PFSK-1 (cell line): Measurements from ENCODE around the gene SNAP29.

ENCODE experiments used
- FOXP2 ChIP-seq: optimal IDR thresholded peaks from 2 replicates; pipeline ENCODE3; 2011; ENCODE audit warnings: borderline replicate concordance, control low read depth, inconsistent platforms; ENCODE audit not compliant: insufficient read depth; ENCODE audit errors: extremely low read length, extremely low read depth
- POLR2AphosphoS5 ChIP-seq: IDR thresholded peaks from 2 replicates; pipeline ENCODE4 v1.6.1; 2012; ENCODE audit warnings: low read depth, mild to moderate bottlenecking, control low read depth, low read length, moderate library complexity
- SIN3A ChIP-seq: IDR thresholded peaks from 2 replicates; pipeline ENCODE4 v1.6.1; 2012; ENCODE audit warnings: mild to moderate bottlenecking, low read length, moderate library complexity, borderline replicate concordance; ENCODE audit not compliant: insufficient read depth
- TAF1 ChIP-seq: IDR thresholded peaks from 2 replicates; pipeline ENCODE4 v1.6.1; 2012; ENCODE audit warnings: low read length, control low read depth, borderline replicate concordance; ENCODE audit not compliant: insufficient read depth
- TF ChIP-seq, protein P1 (sequence below), 2 experiments: IDR thresholded peaks; 2 replicates each; pipeline versions ENCODE4 v1.6.1 to v1.8.0; 2011 to 2012; ENCODE audit warnings: low read depth in 2 of 2, low read length in 2 of 2, control low read depth in 1 of 2, inconsistent platforms in 1 of 2, mild to moderate bottlenecking in 1 of 2, moderate library complexity in 1 of 2; ENCODE audit not compliant: insufficient read depth in 1 of 2

SNAP29 gene

DNA sequence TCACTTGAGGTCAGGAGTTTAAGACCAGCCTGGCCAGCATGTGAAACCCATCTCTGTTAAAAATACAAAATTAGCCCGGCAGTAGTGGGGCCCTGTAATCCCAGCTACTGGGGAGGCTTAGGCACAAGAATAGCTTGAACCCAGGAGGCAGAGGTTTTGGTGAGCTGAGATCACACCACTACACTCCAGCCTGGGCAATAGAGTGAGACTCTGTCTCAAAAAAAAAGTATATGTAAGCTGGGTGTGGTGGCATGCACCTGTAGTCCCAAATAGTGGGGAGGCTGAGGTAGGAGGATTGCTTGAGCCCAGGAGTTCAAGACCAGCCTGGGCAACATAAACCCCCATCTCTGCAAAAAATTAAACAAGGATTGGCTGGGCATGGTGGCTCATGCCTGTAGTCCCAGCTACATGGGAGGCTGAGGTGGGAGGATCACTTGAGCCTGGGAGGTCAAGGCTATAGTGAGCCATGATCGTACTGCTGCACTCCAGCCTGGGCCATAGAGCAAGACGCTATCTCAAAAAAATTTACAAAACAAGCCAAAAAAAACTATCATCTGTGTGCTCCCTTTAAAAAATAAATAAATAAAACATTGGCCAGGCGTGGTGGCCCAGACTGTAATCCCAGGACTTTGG lies 69.2 kb downstream of the SNAP29 start:
- no peak for TF ChIP-seq POLR2AphosphoS5
- TF ChIP-seq FOXP2: no peak
- TF ChIP-seq SIN3A: no peak

DNA sequence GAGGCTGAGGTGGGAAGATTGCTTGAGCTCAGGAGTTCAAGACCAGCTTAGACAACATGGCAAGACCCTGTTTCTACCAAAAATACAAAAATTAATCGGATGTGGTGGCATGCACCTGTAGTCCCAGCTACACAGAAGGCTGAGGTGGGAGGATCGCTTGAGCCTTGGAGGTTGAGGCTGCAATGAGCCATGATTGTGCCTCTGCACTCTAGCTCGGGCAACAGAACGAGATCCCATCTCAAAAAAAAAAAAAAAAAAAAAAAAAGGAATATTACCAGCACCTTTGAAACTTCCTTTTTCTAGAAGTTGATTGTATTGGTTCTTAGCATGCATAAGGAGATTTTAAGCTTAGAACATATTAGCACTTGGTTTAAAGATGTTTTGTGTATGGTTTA lies 69.8 kb downstream of the SNAP29 start:
- TF ChIP-seq POLR2AphosphoS5: no peak
- TF ChIP-seq FOXP2: no peak
- TF ChIP-seq, protein P1, sequence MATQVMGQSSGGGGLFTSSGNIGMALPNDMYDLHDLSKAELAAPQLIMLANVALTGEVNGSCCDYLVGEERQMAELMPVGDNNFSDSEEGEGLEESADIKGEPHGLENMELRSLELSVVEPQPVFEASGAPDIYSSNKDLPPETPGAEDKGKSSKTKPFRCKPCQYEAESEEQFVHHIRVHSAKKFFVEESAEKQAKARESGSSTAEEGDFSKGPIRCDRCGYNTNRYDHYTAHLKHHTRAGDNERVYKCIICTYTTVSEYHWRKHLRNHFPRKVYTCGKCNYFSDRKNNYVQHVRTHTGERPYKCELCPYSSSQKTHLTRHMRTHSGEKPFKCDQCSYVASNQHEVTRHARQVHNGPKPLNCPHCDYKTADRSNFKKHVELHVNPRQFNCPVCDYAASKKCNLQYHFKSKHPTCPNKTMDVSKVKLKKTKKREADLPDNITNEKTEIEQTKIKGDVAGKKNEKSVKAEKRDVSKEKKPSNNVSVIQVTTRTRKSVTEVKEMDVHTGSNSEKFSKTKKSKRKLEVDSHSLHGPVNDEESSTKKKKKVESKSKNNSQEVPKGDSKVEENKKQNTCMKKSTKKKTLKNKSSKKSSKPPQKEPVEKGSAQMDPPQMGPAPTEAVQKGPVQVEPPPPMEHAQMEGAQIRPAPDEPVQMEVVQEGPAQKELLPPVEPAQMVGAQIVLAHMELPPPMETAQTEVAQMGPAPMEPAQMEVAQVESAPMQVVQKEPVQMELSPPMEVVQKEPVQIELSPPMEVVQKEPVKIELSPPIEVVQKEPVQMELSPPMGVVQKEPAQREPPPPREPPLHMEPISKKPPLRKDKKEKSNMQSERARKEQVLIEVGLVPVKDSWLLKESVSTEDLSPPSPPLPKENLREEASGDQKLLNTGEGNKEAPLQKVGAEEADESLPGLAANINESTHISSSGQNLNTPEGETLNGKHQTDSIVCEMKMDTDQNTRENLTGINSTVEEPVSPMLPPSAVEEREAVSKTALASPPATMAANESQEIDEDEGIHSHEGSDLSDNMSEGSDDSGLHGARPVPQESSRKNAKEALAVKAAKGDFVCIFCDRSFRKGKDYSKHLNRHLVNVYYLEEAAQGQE (IDR thresholded peaks at IDR 0.05; ENCODE audit: insufficient read depth in 1 of 2, low read depth in 2 of 2, low read length in 2 of 2): no peak
- no peak for TF ChIP-seq SIN3A
- TF ChIP-seq TAF1: no peak

DNA sequence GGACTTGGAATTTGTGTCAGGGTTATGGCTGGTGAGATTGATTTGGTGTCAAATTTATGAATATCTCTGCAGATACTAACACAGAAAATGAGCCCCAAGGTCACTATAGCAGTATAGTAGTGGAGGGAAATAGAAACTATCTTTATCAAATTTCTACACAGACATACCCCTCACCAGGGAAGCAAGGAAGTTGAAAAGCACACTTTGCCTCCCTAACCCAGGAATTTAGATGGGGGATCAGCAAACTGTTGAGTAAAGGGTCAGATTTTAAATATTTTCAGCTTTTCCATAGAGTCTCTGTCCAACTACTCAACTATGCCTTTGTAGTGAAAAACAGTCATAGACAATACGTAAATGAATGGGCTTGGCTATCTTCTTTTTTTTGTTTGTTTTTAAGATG lies 71.2 kb downstream of the SNAP29 start:
- TF ChIP-seq SIN3A (no peak), FOXP2 (no peak), TAF1 (no peak), POLR2AphosphoS5 (no peak)
- TF ChIP-seq, protein P1 (IDR thresholded peaks at IDR 0.05; ENCODE audit: insufficient read depth in 1 of 2, low read depth in 2 of 2, low read length in 2 of 2): no peak

DNA sequence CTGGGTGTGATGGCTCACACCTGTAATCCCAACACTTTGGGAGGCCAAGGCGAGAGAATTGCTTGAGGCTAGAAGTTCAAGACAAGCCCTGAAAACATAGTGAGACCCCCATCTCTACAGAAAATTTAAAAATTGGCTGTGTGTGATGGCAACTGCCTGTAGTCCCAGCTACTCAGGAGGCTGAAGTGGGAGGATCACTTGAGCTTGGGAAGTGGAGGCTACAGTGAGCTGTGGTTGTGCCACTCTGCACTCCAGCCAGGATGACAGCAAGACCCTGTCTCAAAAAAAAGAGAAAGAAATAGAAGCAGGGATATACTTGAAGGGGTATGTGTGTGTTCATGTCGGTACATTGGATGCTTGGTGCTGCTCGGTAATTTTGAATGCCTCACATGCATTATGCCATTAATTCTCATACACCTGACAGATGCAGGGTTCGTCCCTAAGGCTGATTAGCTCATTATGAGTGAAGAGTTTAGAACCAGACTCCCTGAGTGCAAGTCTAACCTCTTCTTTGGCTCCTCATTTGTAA lies 72.4 kb downstream of the SNAP29 start:
- no peak for TF ChIP-seq FOXP2
- TF ChIP-seq POLR2AphosphoS5: no peak
- TF ChIP-seq, protein P1 (IDR thresholded peaks at IDR 0.05; ENCODE audit: insufficient read depth in 1 of 2, low read depth in 2 of 2, low read length in 2 of 2): no peak
- no peak for TF ChIP-seq TAF1
- no peak for TF ChIP-seq SIN3A

DNA sequence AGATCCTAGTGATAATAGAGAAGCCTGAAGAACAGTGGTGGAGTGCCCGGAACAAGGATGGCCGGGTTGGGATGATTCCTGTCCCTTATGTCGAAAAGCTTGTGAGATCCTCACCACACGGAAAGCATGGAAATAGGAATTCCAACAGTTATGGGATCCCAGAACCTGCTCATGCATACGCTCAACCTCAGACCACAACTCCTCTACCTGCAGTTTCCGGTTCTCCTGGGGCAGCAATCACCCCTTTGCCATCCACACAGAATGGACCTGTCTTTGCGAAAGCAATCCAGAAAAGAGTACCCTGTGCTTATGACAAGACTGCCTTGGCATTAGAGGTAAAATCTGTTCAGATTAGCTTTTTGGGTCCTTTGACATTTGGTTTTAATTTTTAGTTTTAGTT lies 75.1 kb downstream of the SNAP29 start:
- TF ChIP-seq FOXP2 (no peak), TAF1 (no peak), SIN3A (no peak), POLR2AphosphoS5 (no peak)
- TF ChIP-seq, protein P1 (IDR thresholded peaks at IDR 0.05; ENCODE audit: insufficient read depth in 1 of 2, low read depth in 2 of 2, low read length in 2 of 2): no peak
